ENCODE measurements around the gene AMBRA1. TPM values are rescaled to one million over a fixed set of nuclear protein-coding genes. Genes with fewer than 3 reads are reported as not detected.
"Not testable (repeated sequence)": the region's sequence is repeated elsewhere in the genome, so short reads cannot be mapped to it uniquely, and the experiment has no call there.

Gene AMBRA1
- total RNA-seq, 2 donors from 2014 or later: 47.3 to 52.2 TPM

DNA sequence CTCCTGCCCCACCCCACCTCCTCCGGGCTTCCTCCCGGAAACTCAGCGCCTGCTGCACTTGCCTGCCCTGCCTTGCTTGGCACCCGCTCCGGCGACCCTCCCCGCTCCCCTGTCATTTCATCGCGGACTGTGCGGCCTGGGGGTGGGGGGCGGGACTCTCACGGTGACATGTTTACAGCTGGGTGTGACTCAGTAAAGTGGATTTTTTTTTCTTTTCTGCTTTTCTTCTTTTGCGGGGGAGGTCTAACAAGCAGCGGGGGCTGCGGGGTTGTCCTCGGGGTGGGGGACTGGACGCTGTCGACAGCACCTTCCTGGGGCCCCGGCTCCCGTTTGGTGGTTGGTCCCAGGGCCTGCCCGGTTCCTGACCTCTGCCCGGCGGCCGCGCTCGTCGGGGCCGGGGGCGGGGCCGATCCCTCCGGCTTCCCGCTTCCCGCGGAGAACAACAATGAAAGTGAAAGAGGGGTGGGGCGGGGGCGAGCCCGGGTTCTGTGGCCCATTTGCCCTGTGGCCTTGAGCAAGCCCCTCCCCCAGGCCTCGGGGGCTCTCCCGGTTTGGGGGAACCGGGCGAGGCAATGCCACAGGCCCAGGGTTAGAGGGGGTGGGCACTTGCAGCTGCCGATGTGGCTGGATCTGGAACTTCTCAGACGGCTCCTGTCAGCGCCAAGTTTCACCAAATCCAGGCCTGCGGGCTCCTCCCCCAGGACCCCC, 213.3 kb downstream of the AMBRA1 start:
- Mint-ChIP-seq H3K4me1 (peaks cover 15% of the 10 kb centered on the region), H3K27me3 (peaks cover 10% of the 10 kb centered on the region), H3K4me3 (peak overlapping the region; percentile 88), H3K36me3 (ENCODE audit: low read depth) (peaks cover 7% of the 10 kb centered on the region), H3K27ac (no peak overlapping the region)
- ATAC-seq (peak; percentile 55), DNase-seq (peak in 2 of 3 donors; percentile 36 to 50)
- H3K9me3 ChIP-seq (ENCODE audit: control insufficient read depth, low read length, poor library complexity, severe bottlenecking): no peaks in the 10 kb centered on the region

DNA sequence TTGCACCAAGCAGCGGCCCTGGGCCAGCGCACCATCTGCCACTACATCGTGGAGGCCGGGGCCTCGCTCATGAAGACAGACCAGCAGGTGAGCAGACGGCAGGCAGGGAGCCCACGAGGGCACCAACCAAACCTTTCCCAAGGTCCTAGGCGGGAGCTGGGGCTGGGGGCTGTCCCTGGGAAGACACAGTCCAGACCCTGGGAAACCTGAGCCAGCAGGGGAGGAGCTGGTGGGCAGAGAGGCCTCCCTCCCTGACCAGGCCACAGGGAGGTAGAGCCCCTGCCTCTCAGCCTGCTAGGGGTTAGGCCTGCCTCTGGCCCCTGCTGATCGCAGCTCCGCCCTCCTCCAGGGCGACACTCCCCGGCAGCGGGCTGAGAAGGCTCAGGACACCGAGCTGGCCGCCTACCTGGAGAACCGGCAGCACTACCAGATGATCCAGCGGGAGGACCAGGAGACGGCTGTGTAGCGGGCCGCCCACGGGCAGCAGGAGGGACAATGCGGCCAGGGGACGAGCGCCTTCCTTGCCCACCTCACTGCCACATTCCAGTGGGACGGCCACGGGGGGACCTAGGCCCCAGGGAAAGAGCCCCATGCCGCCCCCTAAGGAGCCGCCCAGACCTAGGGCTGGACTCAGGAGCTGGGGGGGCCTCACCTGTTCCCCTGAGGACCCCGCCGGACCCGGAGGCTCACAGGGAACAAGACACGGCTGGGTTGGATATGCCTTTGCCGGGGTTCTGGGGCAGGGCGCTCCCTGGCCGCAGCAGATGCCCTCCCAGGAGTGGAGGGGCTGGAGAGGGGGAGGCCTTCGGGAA, 214.1 kb downstream of the AMBRA1 start:
- H3K36me3 Mint-ChIP-seq (ENCODE audit: low read depth); DNase-seq; H3K27me3 Mint-ChIP-seq; ATAC-seq; H3K9me3 ChIP-seq (ENCODE audit: control insufficient read depth, low read length, poor library complexity, severe bottlenecking): not testable (repeated sequence)
- H3K4me3 Mint-ChIP-seq: peak overlapping the region; percentile 88
- peak overlapping the region; percentile 39 for H3K27ac Mint-ChIP-seq
- peaks cover 14% of the 10 kb centered on the region for H3K4me1 Mint-ChIP-seq

- Mint-ChIP-seq H3K4me1 (peaks cover 14% of the 10 kb centered on the region), H3K27me3 (no peaks in the 10 kb centered on the region), H3K4me3 (peak overlapping the region; percentile 77), H3K27ac (peak overlapping the region; percentile 39), H3K36me3 (ENCODE audit: low read depth) (peaks cover 9% of the 10 kb centered on the region)
- ATAC-seq: no peak
- DNase-seq: no peak
- H3K9me3 ChIP-seq (ENCODE audit: control insufficient read depth, low read length, poor library complexity, severe bottlenecking): no peaks in the 10 kb centered on the region
Observed at GRCh38 chr11:46378811-46379481, 214.9 kb downstream of the AMBRA1 start.

DNA sequence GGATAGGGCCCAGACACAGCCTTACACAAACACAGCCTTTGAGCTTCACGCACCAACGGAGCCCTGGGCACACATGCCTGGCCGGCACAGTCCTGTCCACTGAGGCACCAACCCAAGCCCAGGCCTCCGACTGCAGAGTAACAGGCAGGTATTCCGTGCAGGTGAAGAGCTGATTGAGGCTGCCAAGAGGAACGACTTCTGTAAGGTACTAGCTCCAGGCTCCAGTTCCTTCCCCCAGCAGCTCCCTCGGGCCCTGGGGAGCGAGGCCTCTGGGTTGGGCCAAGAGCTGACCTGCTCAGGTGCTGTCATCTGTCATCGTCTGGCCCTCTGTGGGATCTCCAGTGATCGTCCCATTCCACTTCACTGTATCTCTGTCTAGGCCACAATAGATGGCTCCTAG, 215.5 kb downstream of the AMBRA1 start:
- ATAC-seq: no peak
- H3K4me3 Mint-ChIP-seq: no peak overlapping the region
- no peaks in the 10 kb centered on the region for H3K9me3 ChIP-seq (ENCODE audit: control insufficient read depth, low read length, poor library complexity, severe bottlenecking)
- peaks cover 9% of the 10 kb centered on the region for H3K36me3 Mint-ChIP-seq (ENCODE audit: low read depth)
- peaks cover 11% of the 10 kb centered on the region for H3K4me1 Mint-ChIP-seq
- no peaks in the 10 kb centered on the region for H3K27me3 Mint-ChIP-seq
- DNase-seq: no peak
- peak overlapping the region; percentile 47 for H3K27ac Mint-ChIP-seq

- DNase-seq (no peak), ATAC-seq (no peak)
- Mint-ChIP-seq H3K4me3 (no peak overlapping the region), H3K27ac (peak overlapping the region; percentile 47), H3K4me1 (peaks cover 11% of the 10 kb centered on the region), H3K36me3 (ENCODE audit: low read depth) (peaks cover 9% of the 10 kb centered on the region), H3K27me3 (no peaks in the 10 kb centered on the region)
- no peaks in the 10 kb centered on the region for H3K9me3 ChIP-seq (ENCODE audit: control insufficient read depth, low read length, poor library complexity, severe bottlenecking)
Observed at GRCh38 chr11:46377831-46378230, 216.0 kb downstream of the AMBRA1 start.

DNA sequence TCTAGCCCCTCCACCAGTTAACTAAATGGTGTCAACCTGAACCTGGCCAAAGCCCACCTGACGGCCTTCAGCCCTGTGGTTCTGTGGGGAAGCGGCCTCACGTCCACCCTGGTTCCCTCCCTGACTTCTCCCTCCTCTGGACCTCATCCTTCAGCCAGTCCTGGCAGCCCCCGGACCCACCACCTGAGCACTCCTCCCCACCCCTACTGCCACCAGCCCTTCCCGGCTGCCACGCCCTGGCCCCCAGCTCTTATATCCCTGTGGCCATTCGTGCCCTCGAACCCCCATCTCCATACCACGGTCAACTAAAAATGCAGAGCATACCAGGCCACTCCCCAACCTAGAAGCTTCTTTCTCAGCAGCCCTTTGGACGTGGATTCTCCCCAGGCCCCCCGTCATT, 216.5 kb downstream of the AMBRA1 start:
- Mint-ChIP-seq H3K4me3 (no peak overlapping the region), H3K27me3 (no peaks in the 10 kb centered on the region), H3K27ac (no peak overlapping the region), H3K36me3 (ENCODE audit: low read depth) (peaks cover 9% of the 10 kb centered on the region), H3K4me1 (peaks cover 11% of the 10 kb centered on the region)
- no peak for ATAC-seq
- no peaks in the 10 kb centered on the region for H3K9me3 ChIP-seq (ENCODE audit: control insufficient read depth, low read length, poor library complexity, severe bottlenecking)
- DNase-seq: no peak

- Mint-ChIP-seq H3K27me3 (no peaks in the 10 kb centered on the region), H3K27ac (no peak overlapping the region), H3K4me1 (peaks cover 7% of the 10 kb centered on the region), H3K36me3 (ENCODE audit: low read depth) (peaks cover 9% of the 10 kb centered on the region), H3K4me3 (no peak overlapping the region)
- ATAC-seq (no peak), DNase-seq (no peak)
- no peaks in the 10 kb centered on the region for H3K9me3 ChIP-seq (ENCODE audit: control insufficient read depth, low read length, poor library complexity, severe bottlenecking)
Observed at GRCh38 chr11:46376258-46377050, 217.4 kb downstream of the AMBRA1 start.

GRCh38 chr11:46375392-46376101, 218.3 kb downstream of the AMBRA1 start:
- ATAC-seq (no peak), DNase-seq (no peak)
- peaks cover 9% of the 10 kb centered on the region for H3K36me3 Mint-ChIP-seq (ENCODE audit: low read depth)
- no peaks in the 10 kb centered on the region for H3K27me3 Mint-ChIP-seq
- no peak overlapping the region for H3K4me3 Mint-ChIP-seq
- H3K9me3 ChIP-seq (ENCODE audit: control insufficient read depth, low read length, poor library complexity, severe bottlenecking): no peaks in the 10 kb centered on the region
- no peak overlapping the region for H3K27ac Mint-ChIP-seq
- peaks cover 7% of the 10 kb centered on the region for H3K4me1 Mint-ChIP-seq

DNA sequence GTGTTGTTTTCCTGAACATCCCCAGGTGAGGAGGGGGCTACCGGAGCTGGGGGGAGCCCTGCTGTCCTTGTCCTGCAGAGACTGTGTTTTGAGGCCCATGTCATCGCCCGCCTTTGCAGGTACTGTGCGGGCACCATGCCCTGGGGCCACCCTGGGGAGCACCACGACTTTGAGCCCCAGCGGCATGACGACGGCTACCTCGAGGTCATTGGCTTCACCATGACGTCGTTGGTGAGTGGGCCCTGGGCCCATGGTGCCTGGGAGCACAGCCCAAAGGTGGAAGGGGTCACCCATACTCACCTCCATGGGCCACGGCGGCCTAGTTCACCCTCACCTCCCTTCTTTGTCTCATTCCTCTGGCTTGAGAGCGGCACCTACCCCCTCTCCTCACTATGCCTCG, 219.0 kb downstream of the AMBRA1 start:
- Mint-ChIP-seq H3K4me1 (peaks cover 4% of the 10 kb centered on the region), H3K27ac (no peak overlapping the region), H3K36me3 (ENCODE audit: low read depth) (peaks cover 9% of the 10 kb centered on the region), H3K4me3 (no peak overlapping the region), H3K27me3 (no peaks in the 10 kb centered on the region)
- H3K9me3 ChIP-seq (ENCODE audit: control insufficient read depth, low read length, poor library complexity, severe bottlenecking): no peaks in the 10 kb centered on the region
- no peak for DNase-seq
- no peak for ATAC-seq

GRCh38 chr11:46373787-46374740, 219.8 kb downstream of the AMBRA1 start:
- H3K27ac Mint-ChIP-seq: no peak overlapping the region
- DNase-seq: no peak
- peaks cover 7% of the 10 kb centered on the region for H3K4me1 Mint-ChIP-seq
- H3K27me3 Mint-ChIP-seq: no peaks in the 10 kb centered on the region
- ATAC-seq: no peak
- H3K4me3 Mint-ChIP-seq: no peak overlapping the region
- H3K9me3 ChIP-seq (ENCODE audit: control insufficient read depth, low read length, poor library complexity, severe bottlenecking): no peaks in the 10 kb centered on the region
- H3K36me3 Mint-ChIP-seq (ENCODE audit: low read depth): peaks cover 9% of the 10 kb centered on the region

DNA sequence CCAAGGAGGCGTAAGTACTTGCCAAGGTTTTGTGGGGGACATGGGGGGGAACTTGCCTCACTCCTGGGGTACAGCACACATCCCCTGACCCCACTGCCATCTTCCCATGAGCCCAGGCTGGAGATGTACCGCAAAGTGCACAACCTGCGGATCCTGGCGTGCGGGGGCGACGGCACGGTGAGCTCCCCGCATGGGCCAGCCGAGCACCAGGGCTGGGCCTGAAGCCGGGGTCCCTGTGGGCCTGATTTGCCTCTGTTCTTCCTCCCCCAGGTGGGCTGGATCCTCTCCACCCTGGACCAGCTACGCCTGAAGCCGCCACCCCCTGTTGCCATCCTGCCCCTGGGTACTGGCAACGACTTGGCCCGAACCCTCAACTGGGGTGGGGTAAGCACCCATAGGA, 221.3 kb downstream of the AMBRA1 start:
- not testable (repeated sequence) for H3K27ac Mint-ChIP-seq; H3K36me3 Mint-ChIP-seq (ENCODE audit: low read depth); H3K27me3 Mint-ChIP-seq

More for the DNA sequence above, 221.3 kb downstream of the AMBRA1 start:
- not testable (repeated sequence) for H3K4me3 Mint-ChIP-seq; DNase-seq; ATAC-seq; H3K9me3 ChIP-seq (ENCODE audit: control insufficient read depth, low read length, poor library complexity, severe bottlenecking)
- H3K4me1 Mint-ChIP-seq: peaks cover 12% of the 10 kb centered on the region
